Measurements from ENCODE around the gene TLCD3B. TPM values are rescaled to one million over a fixed set of nuclear protein-coding genes. Genes with fewer than 3 reads are reported as not detected.

The TLCD3B gene
- total RNA-seq, 4 donors from 2014 or later = not detected

DNA sequence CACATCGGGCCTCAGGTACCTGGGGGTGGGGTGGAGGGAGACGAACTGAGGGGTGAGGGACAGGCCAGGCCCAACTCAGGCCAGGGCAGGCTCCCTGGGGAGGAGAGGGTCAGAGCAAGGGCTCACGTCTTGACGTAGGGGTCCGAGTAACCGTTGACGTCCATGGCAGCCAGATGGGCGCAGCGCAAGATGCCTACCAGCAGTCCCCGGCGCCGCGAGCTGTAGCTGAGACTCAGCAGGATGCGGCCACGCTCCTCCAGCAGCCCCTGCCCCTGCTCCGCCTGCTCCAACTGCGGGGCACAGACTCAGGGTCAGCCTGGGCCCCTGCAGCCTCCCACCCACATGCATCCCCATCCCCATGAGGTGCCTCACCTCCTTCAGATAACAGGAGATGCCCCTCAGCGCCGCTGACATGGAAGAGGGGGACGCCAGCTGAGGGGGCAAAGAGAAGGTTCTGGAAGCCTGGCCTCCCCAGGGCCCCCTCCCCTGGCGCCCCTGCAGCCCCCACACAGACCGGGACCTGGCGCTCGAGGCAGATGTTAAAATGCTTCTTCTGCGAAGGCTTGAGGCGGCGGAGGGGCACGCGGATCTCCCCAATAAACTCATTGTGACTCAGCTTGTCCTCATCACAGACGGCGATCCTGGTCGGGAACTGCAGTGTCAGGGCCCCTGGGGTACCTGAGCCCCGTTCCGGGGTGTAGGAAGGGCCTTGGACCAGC is 24.3 kb downstream of the TLCD3B start:
- Histone ChIP-seq H3K4me3 (no peak overlapping the region), H3K36me3 (peaks cover 0 to 45% (median 0%) of the 10 kb centered on the region in 3 donors), H3K27me3 (peaks cover 0 to 29% of the 10 kb centered on the region in 2 donors), H3K4me1 (peaks cover 0 to 38% (median 12%) of the 10 kb centered on the region in 4 donors), H3K27ac (no peak overlapping the region), H3K9me3 (no peaks in the 10 kb centered on the region)
- TF ChIP-seq POLR2A (IDR thresholded peaks at IDR 0.05) = no peak
- TF ChIP-seq EP300 (IDR thresholded peaks at IDR 0.05) = no peak
- TF ChIP-seq, protein P1, sequence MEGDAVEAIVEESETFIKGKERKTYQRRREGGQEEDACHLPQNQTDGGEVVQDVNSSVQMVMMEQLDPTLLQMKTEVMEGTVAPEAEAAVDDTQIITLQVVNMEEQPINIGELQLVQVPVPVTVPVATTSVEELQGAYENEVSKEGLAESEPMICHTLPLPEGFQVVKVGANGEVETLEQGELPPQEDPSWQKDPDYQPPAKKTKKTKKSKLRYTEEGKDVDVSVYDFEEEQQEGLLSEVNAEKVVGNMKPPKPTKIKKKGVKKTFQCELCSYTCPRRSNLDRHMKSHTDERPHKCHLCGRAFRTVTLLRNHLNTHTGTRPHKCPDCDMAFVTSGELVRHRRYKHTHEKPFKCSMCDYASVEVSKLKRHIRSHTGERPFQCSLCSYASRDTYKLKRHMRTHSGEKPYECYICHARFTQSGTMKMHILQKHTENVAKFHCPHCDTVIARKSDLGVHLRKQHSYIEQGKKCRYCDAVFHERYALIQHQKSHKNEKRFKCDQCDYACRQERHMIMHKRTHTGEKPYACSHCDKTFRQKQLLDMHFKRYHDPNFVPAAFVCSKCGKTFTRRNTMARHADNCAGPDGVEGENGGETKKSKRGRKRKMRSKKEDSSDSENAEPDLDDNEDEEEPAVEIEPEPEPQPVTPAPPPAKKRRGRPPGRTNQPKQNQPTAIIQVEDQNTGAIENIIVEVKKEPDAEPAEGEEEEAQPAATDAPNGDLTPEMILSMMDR (IDR thresholded peaks at IDR 0.05) = no peak
- WGBS, 2 donors = 85 to 86% methylated on average over 34 of the region's 34 CpGs
- DNase-seq (ENCODE audit: low spot score in 2 of 2) = no peak

DNA sequence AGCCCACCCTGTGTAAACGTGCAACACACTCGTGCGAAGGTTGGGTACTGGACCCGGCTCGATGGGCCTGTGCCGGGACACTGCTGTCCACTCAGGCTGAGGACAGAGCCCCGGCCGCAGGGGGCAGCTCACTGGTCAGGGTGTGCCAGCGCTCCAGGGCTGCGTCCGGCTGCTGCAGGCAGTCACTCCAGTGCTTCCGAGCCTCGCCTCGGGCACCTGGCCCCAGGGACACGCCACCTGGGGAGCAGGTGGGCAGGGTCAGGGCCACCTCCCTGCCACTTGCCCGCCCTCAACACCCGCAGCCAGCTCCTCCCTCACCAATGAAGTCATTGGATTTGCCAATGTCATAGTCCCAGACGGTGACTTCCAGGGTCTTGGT is 25.0 kb downstream of the TLCD3B start:
- Histone ChIP-seq H3K4me3 (no peak overlapping the region), H3K4me1 (peaks cover 0 to 32% (median 10%) of the 10 kb centered on the region in 4 donors), H3K27me3 (peaks cover 0 to 22% of the 10 kb centered on the region in 2 donors), H3K27ac (no peak overlapping the region), H3K9me3 (no peaks in the 10 kb centered on the region), H3K36me3 (peaks cover 0 to 52% (median 0%) of the 10 kb centered on the region in 3 donors)
- no peak for TF ChIP-seq EP300 (IDR thresholded peaks at IDR 0.05)
- TF ChIP-seq, protein P1 (IDR thresholded peaks at IDR 0.05) = no peak
- no peak for TF ChIP-seq POLR2A (IDR thresholded peaks at IDR 0.05)
- WGBS, 2 donors = 86 to 89% methylated on average over 9 to 18 of the region's 18 CpGs
- DNase-seq (ENCODE audit: low spot score in 2 of 2) = no peak

DNA sequence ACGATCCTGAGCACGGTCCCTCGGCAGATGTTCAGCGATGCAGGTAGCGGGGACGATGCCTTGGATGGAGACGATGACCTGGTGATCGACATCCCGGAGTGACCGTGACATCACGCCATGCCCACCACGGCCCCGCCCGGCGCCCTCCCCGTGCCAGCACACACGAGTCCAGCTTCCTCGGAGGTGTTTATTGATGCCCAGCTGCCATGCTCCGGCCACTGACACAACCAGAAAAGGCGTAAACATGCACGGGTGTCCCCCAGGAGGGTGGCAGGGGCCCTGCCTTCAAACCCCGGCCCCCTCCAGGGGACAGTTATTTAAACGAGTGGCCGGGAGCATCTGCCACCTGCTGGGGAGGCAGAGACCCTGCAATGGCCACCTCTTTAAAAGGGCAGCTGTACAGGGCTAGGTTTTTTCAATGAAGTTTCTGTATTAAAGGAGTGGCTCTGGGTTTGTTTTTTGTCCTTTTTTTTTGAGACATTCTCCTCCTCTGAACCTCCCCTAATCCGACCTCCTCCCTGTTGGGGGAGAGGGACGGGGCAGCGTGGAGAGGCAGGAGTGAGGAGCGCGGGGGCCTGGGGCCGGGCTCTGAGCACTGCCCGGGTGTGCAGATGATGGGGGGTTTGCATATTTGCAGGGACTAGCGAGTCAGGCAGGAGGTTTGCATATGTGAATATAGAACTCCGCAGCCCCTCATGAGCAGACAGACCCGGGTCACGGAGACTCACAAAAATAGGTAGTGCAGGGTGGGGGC is 25.6 kb downstream of the TLCD3B start:
- TF ChIP-seq, protein P1 (IDR thresholded peaks at IDR 0.05) = peak; percentile 61 to 80 (median 73)
- TF ChIP-seq POLR2A (IDR thresholded peaks at IDR 0.05) = no peak
- Histone ChIP-seq H3K4me3 (no peak overlapping the region), H3K27me3 (peaks cover 0 to 16% of the 10 kb centered on the region in 2 donors), H3K27ac (no peak overlapping the region), H3K9me3 (no peaks in the 10 kb centered on the region), H3K4me1 (peaks cover 0 to 27% (median 4%) of the 10 kb centered on the region in 4 donors), H3K36me3 (peaks cover 0 to 58% (median 0%) of the 10 kb centered on the region in 3 donors)
- no peak for DNase-seq (ENCODE audit: low spot score in 2 of 2)
- 57 to 60% methylated on average over 29 to 31 of the region's 35 CpGs for WGBS, 2 donors

DNA sequence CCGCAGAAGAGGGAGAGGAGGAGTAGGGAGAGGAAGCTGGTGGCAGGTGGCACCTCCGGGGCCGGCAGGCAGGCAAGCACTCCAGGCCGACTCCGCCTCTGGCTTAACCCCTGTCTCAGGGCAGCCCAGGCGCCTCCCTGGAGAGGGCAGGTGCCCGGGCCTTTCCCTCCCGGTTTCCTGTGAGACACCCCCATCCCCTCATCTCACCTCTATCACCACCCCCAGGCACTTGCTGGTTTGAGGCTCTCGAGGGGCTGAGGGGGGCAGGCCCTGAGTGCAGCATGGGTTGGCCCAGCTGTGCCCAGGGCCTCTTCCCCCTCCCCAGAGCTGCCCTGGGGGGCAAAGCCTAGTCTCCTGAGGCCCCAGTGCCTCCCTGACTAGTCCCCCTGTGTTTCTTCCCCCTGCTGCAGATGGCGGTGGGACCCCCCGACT is 26.2 kb downstream of the TLCD3B start:
- no peaks in the 10 kb centered on the region for H3K9me3 ChIP-seq
- no peak for DNase-seq (ENCODE audit: low spot score in 2 of 2)
- H3K4me3 ChIP-seq = no peak overlapping the region
- H3K27me3 ChIP-seq = peaks cover 0 to 10% of the 10 kb centered on the region in 2 donors
- no peak overlapping the region for H3K27ac ChIP-seq
- TF ChIP-seq POLR2A (IDR thresholded peaks at IDR 0.05) = no peak
- TF ChIP-seq, protein P1 (IDR thresholded peaks at IDR 0.05) = no peak
- peaks cover 0 to 20% (median 0%) of the 10 kb centered on the region in 4 donors for H3K4me1 ChIP-seq
- H3K36me3 ChIP-seq = peaks cover 0 to 65% (median 0%) of the 10 kb centered on the region in 3 donors
- 59 to 66% methylated on average over 7 to 11 of the region's 11 CpGs for WGBS, 2 donors

DNA sequence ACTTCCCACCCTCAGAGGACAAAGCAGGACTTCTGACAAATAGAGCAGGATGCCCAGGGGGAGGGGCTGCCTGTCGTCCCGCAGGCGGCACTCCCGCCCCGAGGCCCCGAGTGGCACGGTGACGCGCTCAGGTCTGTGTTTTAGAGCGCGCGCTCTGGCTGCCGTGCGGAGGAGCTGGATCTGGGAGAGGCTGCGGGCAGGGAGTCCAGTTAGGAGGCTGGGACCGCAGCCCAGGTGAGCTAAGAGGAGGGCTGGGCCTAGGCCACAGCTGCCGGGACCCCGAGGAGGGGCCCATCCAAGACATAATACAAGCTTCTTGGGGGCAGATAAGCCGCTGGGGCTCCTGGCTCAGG is 26.7 kb downstream of the TLCD3B start:
- Histone ChIP-seq H3K4me1 (peaks cover 0 to 16% (median 0%) of the 10 kb centered on the region in 4 donors), H3K4me3 (no peak overlapping the region), H3K36me3 (peaks cover 0 to 68% (median 0%) of the 10 kb centered on the region in 3 donors), H3K27ac (no peak overlapping the region), H3K9me3 (no peaks in the 10 kb centered on the region), H3K27me3 (peaks cover 0 to 5% of the 10 kb centered on the region in 2 donors)
- TF ChIP-seq, protein P1 (IDR thresholded peaks at IDR 0.05) = no peak
- TF ChIP-seq EP300 (IDR thresholded peaks at IDR 0.05) (no peak), POLR2A (IDR thresholded peaks at IDR 0.05) (no peak)
- WGBS, 2 donors = 76 to 78% methylated on average over 18 to 19 of the region's 19 CpGs
- DNase-seq (ENCODE audit: low spot score in 2 of 2) = no peak

Data from tibial nerve (tissue), 4 donors.